Measurements from ENCODE around the gene UCK2.

Gene UCK2

GRCh38 chr1:165856021-165856420 is 28.6 kb downstream of the UCK2 start:
- DNase-seq = no peak

GRCh38 chr1:165856606-165857005 is 29.2 kb downstream of the UCK2 start:
- DNase-seq = no peak

GRCh38 chr1:165857046-165857801 is 29.8 kb downstream of the UCK2 start:
- DNase-seq = no peak

GRCh38 chr1:165858364-165858823 is 31.0 kb downstream of the UCK2 start:
- DNase-seq = no peak

GRCh38 chr1:165858967-165859845 is 31.8 kb downstream of the UCK2 start:
- no peak for DNase-seq

- DNase-seq = no peak
Observed at GRCh38 chr1:165860065-165860464, 32.7 kb downstream of the UCK2 start.

GRCh38 chr1:165861911-165862310 is 34.5 kb downstream of the UCK2 start:
- DNase-seq = peak; percentile 20

- DNase-seq = no peak
Observed at GRCh38 chr1:165862448-165862847, 35.0 kb downstream of the UCK2 start.

GRCh38 chr1:165863346-165863745 is 35.9 kb downstream of the UCK2 start:
- no peak for DNase-seq

GRCh38 chr1:165865633-165866340 is 38.4 kb downstream of the UCK2 start:
- no peak for DNase-seq

GRCh38 chr1:165869343-165869742 is 41.9 kb downstream of the UCK2 start:
- no peak for DNase-seq

- DNase-seq = no peak
Observed at GRCh38 chr1:165871311-165872067, 44.1 kb downstream of the UCK2 start.

GRCh38 chr1:165873481-165873880 is 46.1 kb downstream of the UCK2 start:
- DNase-seq = no peak

- no peak for DNase-seq
Observed at GRCh38 chr1:165874643-165875042, 47.2 kb downstream of the UCK2 start.

- DNase-seq = no peak
Observed at GRCh38 chr1:165875171-165875570, 47.8 kb downstream of the UCK2 start.

GRCh38 chr1:165875604-165876003 is 48.2 kb downstream of the UCK2 start:
- no peak for DNase-seq

GRCh38 chr1:165876121-165876520 is 48.7 kb downstream of the UCK2 start:
- no peak for DNase-seq

GRCh38 chr1:165877411-165877810 is 50.0 kb downstream of the UCK2 start:
- no peak for DNase-seq

- no peak for DNase-seq
Observed at GRCh38 chr1:165877940-165878556, 50.6 kb downstream of the UCK2 start.

- no peak for DNase-seq
Observed at GRCh38 chr1:165879946-165880345, 52.5 kb downstream of the UCK2 start.

GRCh38 chr1:165880993-165881392 is 53.6 kb downstream of the UCK2 start:
- no peak for DNase-seq

- no peak for DNase-seq
Observed at GRCh38 chr1:165882168-165882837, 54.9 kb downstream of the UCK2 start.

Measured in DMS79 treated with DMSO at 0.1 percent for 48 hours (cell line).